Ishikawa (cell line): ENCODE results near the gene KIAA1549.

Experiments used
- CEBPB ChIP-seq: IDR thresholded peaks from 2 replicates; pipeline ENCODE4 v1.6.1; 2012
- CREB1 ChIP-seq: IDR thresholded peaks from 2 replicates; pipeline ENCODE4 v1.6.1; 2012; ENCODE audit warnings: low read depth
- EGR1 ChIP-seq: IDR thresholded peaks from 2 replicates; pipeline ENCODE4 v1.6.1; 2012
- EP300 ChIP-seq: IDR thresholded peaks from 2 replicates; pipeline ENCODE4 v1.6.1; 2012; ENCODE audit warnings: borderline replicate concordance
- FOXM1 ChIP-seq: IDR thresholded peaks from 2 replicates; pipeline ENCODE4 v1.6.1; 2012; ENCODE audit warnings: low read depth, borderline replicate concordance
- NFIC ChIP-seq: IDR thresholded peaks from 2 replicates; pipeline ENCODE4 v1.6.1; 2012
- RAD21 ChIP-seq: IDR thresholded peaks from 2 replicates; pipeline ENCODE4 v1.6.1; 2012; ENCODE audit warnings: low read depth
- TAF1 ChIP-seq: IDR thresholded peaks from 2 replicates; pipeline ENCODE4 v1.6.1; 2012; ENCODE audit warnings: low read depth, mild to moderate bottlenecking
- TCF12 ChIP-seq: IDR thresholded peaks from 2 replicates; pipeline ENCODE4 v1.6.1; 2012; ENCODE audit warnings: low read depth
- TEAD4 ChIP-seq: IDR thresholded peaks from 2 replicates; pipeline ENCODE4 v1.6.1; 2012
- YY1 ChIP-seq: IDR thresholded peaks from 2 replicates; pipeline ENCODE4 v1.6.1; 2012; ENCODE audit warnings: low read depth
- ZBTB7A ChIP-seq: IDR thresholded peaks from 2 replicates; pipeline ENCODE4 v1.6.1; 2012; ENCODE audit warnings: low read depth
- TF ChIP-seq, protein P1 (sequence below): IDR thresholded peaks from 2 replicates; pipeline ENCODE4 v1.6.1; 2012
- TF ChIP-seq, protein P2 (sequence below): IDR thresholded peaks from 2 replicates; pipeline ENCODE4 v1.6.1; 2012; ENCODE audit warnings: low read depth, mild to moderate bottlenecking
- TF ChIP-seq, protein P3 (sequence below): IDR thresholded peaks from 2 replicates; pipeline ENCODE4 v1.6.1; 2012

The KIAA1549 gene

GRCh38 chr7:138837627-138838026, 143.6 kb downstream of the KIAA1549 start:
- TF ChIP-seq, protein P1, sequence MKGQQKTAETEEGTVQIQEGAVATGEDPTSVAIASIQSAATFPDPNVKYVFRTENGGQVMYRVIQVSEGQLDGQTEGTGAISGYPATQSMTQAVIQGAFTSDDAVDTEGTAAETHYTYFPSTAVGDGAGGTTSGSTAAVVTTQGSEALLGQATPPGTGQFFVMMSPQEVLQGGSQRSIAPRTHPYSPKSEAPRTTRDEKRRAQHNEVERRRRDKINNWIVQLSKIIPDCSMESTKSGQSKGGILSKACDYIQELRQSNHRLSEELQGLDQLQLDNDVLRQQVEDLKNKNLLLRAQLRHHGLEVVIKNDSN: no peak
- TF ChIP-seq CREB1 (no peak), RAD21 (no peak), CEBPB (no peak), EP300 (no peak), FOXM1 (no peak), YY1 (no peak), EGR1 (no peak), TEAD4 (no peak), TCF12 (no peak), TAF1 (no peak), ZBTB7A (no peak), NFIC (no peak)
- TF ChIP-seq, protein P2, sequence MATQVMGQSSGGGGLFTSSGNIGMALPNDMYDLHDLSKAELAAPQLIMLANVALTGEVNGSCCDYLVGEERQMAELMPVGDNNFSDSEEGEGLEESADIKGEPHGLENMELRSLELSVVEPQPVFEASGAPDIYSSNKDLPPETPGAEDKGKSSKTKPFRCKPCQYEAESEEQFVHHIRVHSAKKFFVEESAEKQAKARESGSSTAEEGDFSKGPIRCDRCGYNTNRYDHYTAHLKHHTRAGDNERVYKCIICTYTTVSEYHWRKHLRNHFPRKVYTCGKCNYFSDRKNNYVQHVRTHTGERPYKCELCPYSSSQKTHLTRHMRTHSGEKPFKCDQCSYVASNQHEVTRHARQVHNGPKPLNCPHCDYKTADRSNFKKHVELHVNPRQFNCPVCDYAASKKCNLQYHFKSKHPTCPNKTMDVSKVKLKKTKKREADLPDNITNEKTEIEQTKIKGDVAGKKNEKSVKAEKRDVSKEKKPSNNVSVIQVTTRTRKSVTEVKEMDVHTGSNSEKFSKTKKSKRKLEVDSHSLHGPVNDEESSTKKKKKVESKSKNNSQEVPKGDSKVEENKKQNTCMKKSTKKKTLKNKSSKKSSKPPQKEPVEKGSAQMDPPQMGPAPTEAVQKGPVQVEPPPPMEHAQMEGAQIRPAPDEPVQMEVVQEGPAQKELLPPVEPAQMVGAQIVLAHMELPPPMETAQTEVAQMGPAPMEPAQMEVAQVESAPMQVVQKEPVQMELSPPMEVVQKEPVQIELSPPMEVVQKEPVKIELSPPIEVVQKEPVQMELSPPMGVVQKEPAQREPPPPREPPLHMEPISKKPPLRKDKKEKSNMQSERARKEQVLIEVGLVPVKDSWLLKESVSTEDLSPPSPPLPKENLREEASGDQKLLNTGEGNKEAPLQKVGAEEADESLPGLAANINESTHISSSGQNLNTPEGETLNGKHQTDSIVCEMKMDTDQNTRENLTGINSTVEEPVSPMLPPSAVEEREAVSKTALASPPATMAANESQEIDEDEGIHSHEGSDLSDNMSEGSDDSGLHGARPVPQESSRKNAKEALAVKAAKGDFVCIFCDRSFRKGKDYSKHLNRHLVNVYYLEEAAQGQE: no peak
- TF ChIP-seq, protein P3, sequence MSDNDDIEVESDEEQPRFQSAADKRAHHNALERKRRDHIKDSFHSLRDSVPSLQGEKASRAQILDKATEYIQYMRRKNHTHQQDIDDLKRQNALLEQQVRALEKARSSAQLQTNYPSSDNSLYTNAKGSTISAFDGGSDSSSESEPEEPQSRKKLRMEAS: no peak

- TF ChIP-seq TAF1 (no peak), YY1 (no peak), CREB1 (no peak), RAD21 (no peak)
These were observed 146.1 kb downstream of the KIAA1549 start for GRCh38 chr7:138835087-138835486.

DNA sequence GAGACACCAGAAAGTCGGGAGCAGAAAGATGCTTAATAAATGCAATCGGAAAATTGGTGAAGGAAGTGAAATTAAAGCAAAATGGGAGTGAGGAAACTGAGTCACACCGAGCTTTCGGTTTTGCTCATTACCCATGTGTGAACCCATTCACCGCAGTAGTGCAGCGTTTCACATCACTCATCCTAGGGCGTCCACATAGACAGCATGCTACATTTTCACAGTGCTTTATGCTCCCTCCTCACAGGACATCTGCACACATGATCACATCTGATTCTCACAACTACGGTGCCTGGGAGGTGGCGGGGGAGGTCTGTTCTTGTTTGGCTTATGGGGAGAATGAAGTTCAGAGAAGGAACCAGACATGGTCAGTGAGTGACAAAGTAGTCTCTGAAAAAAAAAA, 146.6 kb downstream of the KIAA1549 start:
- TF ChIP-seq EP300: no peak

GRCh38 chr7:138833596-138833995, 147.6 kb downstream of the KIAA1549 start:
- TF ChIP-seq NFIC (no peak), YY1 (no peak), FOXM1 (no peak), EP300 (no peak), TCF12 (no peak), TEAD4 (no peak), CEBPB (no peak), CREB1 (no peak), ZBTB7A (no peak), TAF1 (no peak), RAD21 (no peak), EGR1 (no peak)
- TF ChIP-seq, protein P3: no peak
- TF ChIP-seq, protein P2: no peak
- TF ChIP-seq, protein P1: no peak

- TF ChIP-seq FOXM1 (no peak), CREB1 (no peak), NFIC (no peak), EGR1 (no peak)
- TF ChIP-seq, protein P2: no peak
These were observed 148.2 kb downstream of the KIAA1549 start for GRCh38 chr7:138832966-138833365.
